ENCODE results near the gene ARHGEF10L. TPM values are rescaled to one million over a fixed set of nuclear protein-coding genes. Genes with fewer than 3 reads are reported as not detected.

The ARHGEF10L gene
- total RNA-seq, 1 donor from 2014 or later = 57.9 TPM

DNA sequence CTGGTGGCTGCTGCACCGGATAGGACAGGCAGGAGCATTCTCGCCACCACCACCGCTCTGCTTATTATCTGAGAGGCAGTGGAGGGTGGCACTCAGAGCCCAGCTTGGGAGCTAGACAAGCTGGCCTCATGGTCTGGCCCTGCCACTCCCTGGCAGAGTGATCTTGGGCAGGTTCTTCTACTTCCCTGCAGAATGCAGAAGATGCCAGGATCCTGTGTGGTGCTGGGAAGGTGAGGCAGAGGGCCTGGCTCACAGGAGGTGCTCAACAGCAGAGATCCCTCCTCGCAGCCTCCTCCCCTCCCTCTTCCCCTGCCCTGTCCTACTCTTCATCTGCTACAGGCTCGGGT lies 60.4 kb downstream of the ARHGEF10L start:
- Histone ChIP-seq H3K36me3 (no peaks in the 10 kb centered on the region), H3K4me3 (no peak overlapping the region), H3K9me3 (no peaks in the 10 kb centered on the region), H3K27me3 (ENCODE audit: low read depth) (no peaks in the 10 kb centered on the region), H3K27ac (no peak overlapping the region), H3K4me1 (peaks cover 13% of the 10 kb centered on the region)
- TF ChIP-seq, protein P1, sequence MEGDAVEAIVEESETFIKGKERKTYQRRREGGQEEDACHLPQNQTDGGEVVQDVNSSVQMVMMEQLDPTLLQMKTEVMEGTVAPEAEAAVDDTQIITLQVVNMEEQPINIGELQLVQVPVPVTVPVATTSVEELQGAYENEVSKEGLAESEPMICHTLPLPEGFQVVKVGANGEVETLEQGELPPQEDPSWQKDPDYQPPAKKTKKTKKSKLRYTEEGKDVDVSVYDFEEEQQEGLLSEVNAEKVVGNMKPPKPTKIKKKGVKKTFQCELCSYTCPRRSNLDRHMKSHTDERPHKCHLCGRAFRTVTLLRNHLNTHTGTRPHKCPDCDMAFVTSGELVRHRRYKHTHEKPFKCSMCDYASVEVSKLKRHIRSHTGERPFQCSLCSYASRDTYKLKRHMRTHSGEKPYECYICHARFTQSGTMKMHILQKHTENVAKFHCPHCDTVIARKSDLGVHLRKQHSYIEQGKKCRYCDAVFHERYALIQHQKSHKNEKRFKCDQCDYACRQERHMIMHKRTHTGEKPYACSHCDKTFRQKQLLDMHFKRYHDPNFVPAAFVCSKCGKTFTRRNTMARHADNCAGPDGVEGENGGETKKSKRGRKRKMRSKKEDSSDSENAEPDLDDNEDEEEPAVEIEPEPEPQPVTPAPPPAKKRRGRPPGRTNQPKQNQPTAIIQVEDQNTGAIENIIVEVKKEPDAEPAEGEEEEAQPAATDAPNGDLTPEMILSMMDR (IDR thresholded peaks at IDR 0.05) = no peak
- no peak for DNase-seq
- no peak for ATAC-seq
- intact Hi-C loops (cut with DNase I) = no loop called here

DNA sequence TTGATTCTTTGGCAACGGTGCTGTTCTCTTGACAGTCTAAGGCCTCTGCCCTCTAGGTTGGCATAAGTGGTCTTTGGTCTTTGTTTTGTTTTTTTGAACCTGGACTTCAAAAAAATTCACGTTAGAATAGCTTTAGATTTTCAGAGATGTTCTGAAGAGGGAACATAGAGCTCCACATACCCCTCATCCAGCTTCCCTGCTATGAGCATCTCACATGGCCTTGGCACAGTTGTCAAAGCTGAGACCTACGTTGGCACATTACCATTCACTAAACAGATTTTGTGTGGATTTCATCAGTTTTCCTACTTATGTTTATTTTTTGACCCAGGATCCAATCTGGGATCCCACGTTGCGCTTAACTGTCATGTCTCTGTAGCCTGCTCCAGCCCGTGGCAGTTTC lies 60.8 kb downstream of the ARHGEF10L start:
- Histone ChIP-seq H3K4me3 (no peak overlapping the region), H3K27ac (no peak overlapping the region), H3K9me3 (no peaks in the 10 kb centered on the region), H3K4me1 (peaks cover 11% of the 10 kb centered on the region), H3K36me3 (no peaks in the 10 kb centered on the region), H3K27me3 (ENCODE audit: low read depth) (no peaks in the 10 kb centered on the region)
- DNase-seq (no peak), ATAC-seq (no peak)
- intact Hi-C loops (cut with DNase I) = no loop called here
- TF ChIP-seq, protein P1 (IDR thresholded peaks at IDR 0.05) = no peak

DNA sequence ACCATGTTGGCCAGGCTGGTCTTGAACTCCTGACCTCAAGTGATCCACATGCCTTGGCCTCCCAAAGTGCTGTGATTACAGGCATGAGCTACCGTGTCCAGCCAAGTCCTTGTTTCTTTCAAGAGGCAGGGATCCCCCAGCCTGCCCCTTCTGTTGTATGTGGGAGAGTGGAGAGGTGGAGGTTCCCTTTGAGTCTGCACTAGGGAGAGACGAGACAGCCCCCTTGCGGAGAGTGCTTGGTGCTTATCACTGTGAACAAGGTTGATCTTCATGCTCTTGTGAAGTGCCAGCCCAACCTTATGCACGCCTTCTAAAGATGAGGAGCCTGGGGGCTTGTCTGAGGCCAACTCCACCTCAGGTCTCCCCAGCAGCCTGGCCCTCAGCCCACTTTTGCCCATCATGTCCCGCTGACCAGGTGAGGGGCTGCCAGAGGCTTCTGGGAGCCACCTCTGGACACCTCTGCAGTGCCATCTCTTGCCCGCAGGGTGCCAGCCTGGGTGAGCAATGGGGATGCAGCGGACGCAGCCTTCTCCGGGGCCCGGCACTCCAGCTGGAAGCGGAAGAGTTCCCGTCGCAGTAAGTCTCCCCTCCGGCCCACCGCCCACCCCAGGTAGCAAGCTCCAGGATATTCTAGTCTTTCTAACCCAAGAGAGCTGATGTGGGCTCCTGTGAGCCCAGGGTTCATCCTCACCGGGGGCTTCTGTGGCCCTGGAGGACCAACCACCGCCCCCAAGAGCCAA lies 62.3 kb downstream of the ARHGEF10L start:
- no peaks in the 10 kb centered on the region for H3K27me3 ChIP-seq (ENCODE audit: low read depth)
- intact Hi-C loops (cut with DNase I) = no loop called here
- H3K27ac ChIP-seq = no peak overlapping the region
- ATAC-seq = no peak
- no peaks in the 10 kb centered on the region for H3K36me3 ChIP-seq
- no peak overlapping the region for H3K4me3 ChIP-seq
- no peaks in the 10 kb centered on the region for H3K9me3 ChIP-seq
- DNase-seq = no peak
- TF ChIP-seq, protein P1 (IDR thresholded peaks at IDR 0.05) = no peak
- peaks cover 13% of the 10 kb centered on the region for H3K4me1 ChIP-seq

DNA sequence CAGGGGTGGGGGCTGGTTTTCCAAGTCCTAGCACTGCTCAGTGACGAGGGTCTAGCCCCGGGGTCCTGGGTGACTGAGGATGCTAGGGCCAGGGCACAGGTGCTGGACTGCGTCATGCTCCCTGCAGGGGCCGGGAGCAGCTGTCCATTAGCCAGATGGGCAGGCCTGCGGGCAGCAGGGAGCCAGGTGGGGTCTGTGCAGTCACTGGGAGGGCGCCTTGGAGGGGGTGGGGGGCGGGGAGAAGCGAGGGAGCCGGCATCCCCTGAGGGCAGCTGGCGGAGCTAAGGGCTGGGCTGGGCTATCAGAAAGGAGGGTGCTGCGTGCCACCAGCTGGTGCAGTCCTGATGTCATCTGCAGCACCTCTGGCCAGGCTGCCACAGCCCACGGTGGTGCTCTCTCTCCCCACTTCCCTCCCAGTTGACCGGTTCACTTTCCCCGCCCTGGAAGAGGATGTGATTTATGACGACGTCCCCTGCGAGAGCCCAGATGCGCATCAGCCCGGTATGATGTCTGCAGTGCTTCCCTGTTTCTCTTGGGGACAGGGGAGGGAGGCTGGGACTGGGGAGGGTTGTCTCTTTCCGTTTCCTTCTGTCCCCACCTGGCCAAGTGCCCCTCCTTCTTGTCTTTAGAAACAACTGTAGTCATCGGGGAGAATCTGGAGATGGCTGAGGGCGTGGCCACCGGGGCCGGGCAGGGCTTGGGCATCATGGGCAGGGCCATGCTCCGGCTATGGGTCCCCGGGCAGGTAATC lies 63.8 kb downstream of the ARHGEF10L start:
- DNase-seq = no peak
- Histone ChIP-seq H3K27me3 (ENCODE audit: low read depth) (no peaks in the 10 kb centered on the region), H3K4me1 (peaks cover 13% of the 10 kb centered on the region), H3K4me3 (no peak overlapping the region), H3K27ac (no peak overlapping the region), H3K36me3 (no peaks in the 10 kb centered on the region), H3K9me3 (no peaks in the 10 kb centered on the region)
- intact Hi-C loops (cut with DNase I) = no loop called here
- TF ChIP-seq, protein P1 (IDR thresholded peaks at IDR 0.05) = no peak
- ATAC-seq = no peak

DNA sequence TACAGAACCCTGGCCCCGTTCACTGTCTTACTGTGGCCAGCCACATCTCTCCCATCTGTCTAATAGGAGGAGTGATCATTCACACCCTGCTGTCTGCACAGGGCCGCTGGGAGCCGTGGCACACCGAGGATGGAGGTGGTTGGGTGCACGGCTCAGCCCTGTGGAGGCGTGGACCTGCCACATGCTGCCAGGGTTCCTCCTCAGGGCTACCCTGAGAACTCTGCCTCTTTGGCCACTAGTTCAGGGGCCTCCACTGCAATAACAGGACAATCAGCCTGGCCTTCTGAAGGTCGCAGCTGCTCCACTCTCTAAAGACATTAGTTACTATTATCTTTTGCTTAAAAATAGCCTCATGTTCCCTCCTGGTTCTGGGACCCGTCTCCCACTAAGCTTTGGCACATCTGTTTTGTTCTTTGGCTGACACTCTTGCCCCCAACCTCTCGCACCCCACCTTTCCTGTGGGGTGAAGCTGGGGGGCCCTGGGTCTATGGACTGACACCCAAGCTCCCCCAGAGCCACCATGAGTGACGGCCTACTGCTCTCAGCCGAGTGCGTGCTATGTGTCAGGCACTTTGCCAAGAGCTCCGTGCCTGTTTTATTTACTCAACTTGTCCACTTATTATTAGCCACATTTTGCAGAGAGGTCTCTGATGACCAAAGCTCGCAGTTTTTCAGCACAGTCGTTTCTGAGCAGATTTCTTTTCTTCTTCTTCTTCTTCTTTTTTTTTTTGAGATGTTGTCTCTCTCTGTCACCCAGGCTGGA lies 66.3 kb downstream of the ARHGEF10L start:
- peak; percentile 19 to 51 for ATAC-seq
- TF ChIP-seq, protein P1 (IDR thresholded peaks at IDR 0.05) = no peak
- intact Hi-C loops (cut with DNase I) = no loop called here
- peaks cover 13% of the 10 kb centered on the region for H3K4me1 ChIP-seq
- H3K27me3 ChIP-seq (ENCODE audit: low read depth) = no peaks in the 10 kb centered on the region
- no peaks in the 10 kb centered on the region for H3K9me3 ChIP-seq
- no peak overlapping the region for H3K27ac ChIP-seq
- no peak overlapping the region for H3K4me3 ChIP-seq
- DNase-seq = peak; percentile 65
- H3K36me3 ChIP-seq = no peaks in the 10 kb centered on the region

Data from lower lobe of right lung (tissue), 2 donors.